ENCODE data around the gene MVB12B. TPM values are rescaled to one million over a fixed set of nuclear protein-coding genes. Genes with fewer than 3 reads are reported as not detected.

The MVB12B gene
- total and polyA plus RNA-seq, 7 donors: 1.5 to 25.6 (median 11.6) TPM

DNA sequence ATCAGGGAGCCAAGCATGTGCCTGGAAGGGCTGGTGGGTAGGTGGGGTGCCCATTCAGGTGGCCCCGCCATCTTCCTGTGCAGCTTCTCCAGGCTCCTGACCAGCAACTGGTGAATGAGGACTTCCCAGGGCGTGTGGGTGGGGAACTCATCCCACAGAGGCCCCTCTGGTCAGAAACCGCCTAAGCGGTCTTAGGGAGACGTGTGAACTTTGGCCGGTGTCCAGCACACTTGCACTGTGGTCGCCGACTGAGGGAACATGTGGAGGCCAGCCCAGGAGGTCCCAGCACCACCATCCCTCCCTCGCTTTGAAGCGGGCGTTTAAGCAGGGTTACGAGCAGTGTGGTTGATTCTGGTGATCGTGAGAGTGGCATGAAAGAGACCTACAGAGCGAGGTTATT is 77.8 kb downstream of the MVB12B start:
- TF ChIP-seq, protein P1, sequence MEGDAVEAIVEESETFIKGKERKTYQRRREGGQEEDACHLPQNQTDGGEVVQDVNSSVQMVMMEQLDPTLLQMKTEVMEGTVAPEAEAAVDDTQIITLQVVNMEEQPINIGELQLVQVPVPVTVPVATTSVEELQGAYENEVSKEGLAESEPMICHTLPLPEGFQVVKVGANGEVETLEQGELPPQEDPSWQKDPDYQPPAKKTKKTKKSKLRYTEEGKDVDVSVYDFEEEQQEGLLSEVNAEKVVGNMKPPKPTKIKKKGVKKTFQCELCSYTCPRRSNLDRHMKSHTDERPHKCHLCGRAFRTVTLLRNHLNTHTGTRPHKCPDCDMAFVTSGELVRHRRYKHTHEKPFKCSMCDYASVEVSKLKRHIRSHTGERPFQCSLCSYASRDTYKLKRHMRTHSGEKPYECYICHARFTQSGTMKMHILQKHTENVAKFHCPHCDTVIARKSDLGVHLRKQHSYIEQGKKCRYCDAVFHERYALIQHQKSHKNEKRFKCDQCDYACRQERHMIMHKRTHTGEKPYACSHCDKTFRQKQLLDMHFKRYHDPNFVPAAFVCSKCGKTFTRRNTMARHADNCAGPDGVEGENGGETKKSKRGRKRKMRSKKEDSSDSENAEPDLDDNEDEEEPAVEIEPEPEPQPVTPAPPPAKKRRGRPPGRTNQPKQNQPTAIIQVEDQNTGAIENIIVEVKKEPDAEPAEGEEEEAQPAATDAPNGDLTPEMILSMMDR (IDR thresholded peaks at IDR 0.05): no peak
- no peaks in the 10 kb centered on the region for H3K4me1 ChIP-seq
- WGBS, 3 donors: 85 to 90% (median 89%) methylated on average over 14 of the region's 14 CpGs
- no peak overlapping the region for H3K27ac ChIP-seq
- no peaks in the 10 kb centered on the region for H3K27me3 ChIP-seq (ENCODE audit: insufficient read depth in 3 of 3, low read length in 2 of 3)
- no peak for DNase-seq
- no peak overlapping the region for H3K4me3 ChIP-seq
- peaks cover 0 to 34% of the 10 kb centered on the region in 2 donors for H3K36me3 ChIP-seq (ENCODE audit: insufficient read depth in 1 of 2, low read depth in 1 of 2)
- intact Hi-C loops (cut with DNase I): no loop called here
- H3K9me3 ChIP-seq: no peaks in the 10 kb centered on the region
- no peak for ATAC-seq

DNA sequence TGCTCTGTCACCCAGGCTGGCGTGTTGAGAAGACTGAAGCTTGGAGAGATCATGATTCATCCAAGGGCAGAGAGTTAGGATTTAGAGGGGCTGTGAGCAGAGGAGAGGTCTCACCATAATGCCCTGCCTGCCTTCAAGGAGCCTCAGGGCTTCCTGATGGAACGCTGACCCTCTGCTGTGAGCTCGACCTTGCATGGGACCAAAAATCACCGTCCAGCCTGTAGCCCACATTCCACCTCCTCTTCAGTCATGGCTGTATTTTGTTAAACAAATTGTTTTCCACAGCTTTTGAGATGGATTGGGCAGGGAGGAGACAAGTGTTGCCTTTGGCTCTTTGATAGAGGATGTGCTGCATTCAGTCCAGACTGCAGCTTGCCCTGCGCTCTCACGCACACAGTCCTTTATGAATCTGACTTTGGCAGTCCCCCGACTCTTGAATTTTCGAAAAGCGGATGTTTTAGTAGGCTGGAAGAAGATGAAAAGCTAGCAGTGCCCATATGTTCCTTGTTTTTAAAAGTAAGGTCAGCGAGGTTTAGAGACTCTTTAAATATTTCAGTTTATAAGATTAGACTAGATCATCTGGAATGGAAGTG is 79.5 kb downstream of the MVB12B start:
- Histone ChIP-seq H3K27ac (no peak overlapping the region), H3K9me3 (no peaks in the 10 kb centered on the region), H3K4me1 (no peaks in the 10 kb centered on the region), H3K4me3 (no peak overlapping the region), H3K27me3 (ENCODE audit: insufficient read depth in 3 of 3, low read length in 2 of 3) (no peaks in the 10 kb centered on the region), H3K36me3 (ENCODE audit: insufficient read depth in 1 of 2, low read depth in 1 of 2) (peaks cover 0 to 20% of the 10 kb centered on the region in 2 donors)
- WGBS, 3 donors: 86 to 88% (median 87%) methylated on average over 10 of the region's 10 CpGs
- TF ChIP-seq, protein P1 (IDR thresholded peaks at IDR 0.05): no peak
- ATAC-seq (no peak), DNase-seq (no peak)
- intact Hi-C loops (cut with DNase I): no loop called here

DNA sequence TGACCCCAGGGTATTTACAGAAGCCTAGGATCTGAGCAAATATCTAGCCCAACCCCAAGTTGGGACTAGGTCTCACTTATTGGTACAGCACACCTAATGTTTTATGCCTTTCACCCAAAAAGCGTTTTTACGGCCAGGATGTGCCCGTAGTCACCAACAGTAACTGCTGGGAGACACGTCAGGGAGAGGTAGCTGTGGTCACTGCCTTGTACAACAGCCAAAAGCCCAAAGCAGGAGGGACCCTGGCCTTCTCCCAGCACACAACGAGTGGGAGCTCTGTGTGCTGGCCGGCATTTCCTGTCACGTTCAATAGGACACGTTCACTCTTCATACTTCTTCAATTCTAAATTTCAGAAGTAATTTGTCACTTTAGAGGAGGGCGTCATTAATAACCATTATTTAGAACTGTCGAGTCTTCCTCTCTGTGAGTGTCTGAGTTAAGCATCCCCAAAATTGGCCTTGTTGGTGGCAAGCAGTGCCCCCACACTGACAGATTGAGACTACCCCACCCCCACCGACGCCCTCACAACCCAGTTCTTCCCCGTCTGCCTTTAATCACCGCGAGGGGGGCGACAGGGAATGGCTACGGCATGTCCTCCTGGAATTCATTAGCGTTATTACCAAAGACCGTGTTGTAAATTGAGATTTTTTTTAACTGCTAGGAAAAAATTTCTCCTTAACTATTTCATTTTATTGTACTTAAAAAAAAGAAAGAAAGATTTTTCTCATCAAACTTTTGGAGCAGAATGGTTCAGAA is 80.7 kb downstream of the MVB12B start:
- no peak for ATAC-seq
- intact Hi-C loops (cut with DNase I): no loop called here
- Histone ChIP-seq H3K27me3 (ENCODE audit: insufficient read depth in 3 of 3, low read length in 2 of 3) (no peaks in the 10 kb centered on the region), H3K27ac (no peak overlapping the region), H3K4me3 (no peak overlapping the region), H3K4me1 (no peaks in the 10 kb centered on the region), H3K9me3 (no peaks in the 10 kb centered on the region), H3K36me3 (ENCODE audit: insufficient read depth in 1 of 2, low read depth in 1 of 2) (peaks cover 0 to 20% of the 10 kb centered on the region in 2 donors)
- TF ChIP-seq, protein P1 (IDR thresholded peaks at IDR 0.05): no peak
- 64 to 77% (median 69%) methylated on average over 19 of the region's 19 CpGs for WGBS, 3 donors
- no peak for DNase-seq

DNA sequence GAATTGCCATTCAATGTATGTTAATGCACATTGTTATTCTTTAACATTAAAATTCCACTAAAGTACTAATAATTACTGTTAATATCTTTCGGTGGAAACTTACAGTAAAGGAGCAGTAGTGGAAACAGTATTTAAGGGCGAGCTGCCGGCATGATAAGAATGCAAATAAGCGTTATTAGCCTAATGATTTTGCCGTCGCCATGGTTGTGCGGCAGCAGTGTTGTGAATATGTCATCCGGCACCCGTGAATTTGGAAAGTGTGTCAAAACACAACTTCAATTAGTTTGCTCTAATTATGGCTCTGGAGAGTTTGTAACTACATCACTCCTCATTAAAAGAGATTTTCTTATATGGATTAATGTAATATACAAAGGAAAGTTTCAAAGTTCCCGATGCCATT is 81.4 kb downstream of the MVB12B start:
- Histone ChIP-seq H3K27me3 (ENCODE audit: insufficient read depth in 3 of 3, low read length in 2 of 3) (no peaks in the 10 kb centered on the region), H3K36me3 (ENCODE audit: insufficient read depth in 1 of 2, low read depth in 1 of 2) (peaks cover 0 to 15% of the 10 kb centered on the region in 2 donors), H3K9me3 (no peaks in the 10 kb centered on the region), H3K27ac (no peak overlapping the region), H3K4me1 (no peaks in the 10 kb centered on the region), H3K4me3 (no peak overlapping the region)
- ATAC-seq (no peak), DNase-seq (no peak)
- TF ChIP-seq, protein P1 (IDR thresholded peaks at IDR 0.05): no peak
- WGBS, 3 donors: 95 to 97% (median 96%) methylated on average over 10 of the region's 10 CpGs
- intact Hi-C loops (cut with DNase I): no loop called here

All from psoas muscle (tissue), 8 donors.